HT1080 (cell line): Measurements from ENCODE around the gene GALR3. TPM values are rescaled to one million over a fixed set of nuclear protein-coding genes. Genes with fewer than 3 reads are reported as not detected.

Experiments
- DNase-seq: peaks from one replicate; pipeline ENCODE4 v3.0.0-alpha.2; 2015; ENCODE audit warnings: low read depth
- total RNA-seq: library from RNA; depleted of rRNA; stranded (reverse); fragments of >200 nt; shearing (Covaris generic); gene quantifications from 2 replicates; pipeline ENCODE4 v1.2.3, GENCODE V29; 2014

The GALR3 gene
- total RNA-seq, 1 experiment from 2014 or later: not detected

- DNase-seq: no peak
Observed at GRCh38 chr22:37819105-37819433, 4.1 kb upstream of the GALR3 start.

- DNase-seq: no peak
Observed at GRCh38 chr22:37820350-37820749, 2.8 kb upstream of the GALR3 start.

- DNase-seq: no peak
Observed at GRCh38 chr22:37822079-37822833, 926 bp upstream of the GALR3 start.

- DNase-seq: no peak
Observed at GRCh38 chr22:37824674-37825641, 1.8 kb downstream of the GALR3 start.

DNA sequence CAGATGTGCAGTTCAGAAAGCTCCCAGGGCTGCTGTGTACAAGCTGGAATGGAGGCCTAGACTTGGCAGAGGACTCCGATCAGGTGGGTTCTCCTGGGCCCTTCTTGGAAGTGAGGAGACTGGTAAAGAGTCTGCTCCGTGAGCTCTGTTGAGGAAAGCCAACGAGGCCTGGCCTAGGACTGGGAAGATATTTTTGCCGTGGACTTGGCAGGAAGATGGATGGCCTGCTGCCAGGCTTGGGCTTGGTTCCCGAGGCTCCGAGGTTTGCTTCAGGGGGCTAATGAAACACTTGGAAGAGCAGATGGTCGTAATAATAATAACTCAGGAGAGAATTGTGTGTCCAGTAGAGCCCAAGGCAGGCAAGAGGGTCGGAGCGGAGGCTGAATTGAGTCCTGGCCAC lies 3.9 kb downstream of the GALR3 start:
- DNase-seq: no peak

- no peak for DNase-seq
Observed at GRCh38 chr22:37830093-37830842, 7.1 kb downstream of the GALR3 start.

DNA sequence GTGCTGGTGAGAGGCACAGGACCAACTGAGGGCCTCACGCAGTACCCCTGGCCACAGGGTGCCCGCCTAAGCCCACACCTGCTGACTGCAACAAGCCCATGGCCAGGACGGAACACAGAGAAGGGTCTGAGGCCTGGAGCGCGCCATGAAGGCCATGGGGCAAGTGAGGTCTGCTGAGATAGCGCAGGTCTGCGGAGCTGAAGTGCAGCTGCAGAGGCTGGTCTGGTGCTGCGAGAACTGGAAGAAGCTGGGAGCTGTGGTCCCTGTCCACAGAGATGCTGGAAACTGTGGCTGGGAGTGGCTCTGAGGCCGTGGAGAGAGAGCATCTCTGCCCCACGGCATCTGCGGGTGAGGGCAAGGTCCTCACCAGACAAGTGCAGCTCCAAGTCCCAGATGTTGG lies 8.3 kb downstream of the GALR3 start:
- DNase-seq: no peak

- DNase-seq: no peak
Observed at GRCh38 chr22:37832022-37832857, 9.1 kb downstream of the GALR3 start.

DNA sequence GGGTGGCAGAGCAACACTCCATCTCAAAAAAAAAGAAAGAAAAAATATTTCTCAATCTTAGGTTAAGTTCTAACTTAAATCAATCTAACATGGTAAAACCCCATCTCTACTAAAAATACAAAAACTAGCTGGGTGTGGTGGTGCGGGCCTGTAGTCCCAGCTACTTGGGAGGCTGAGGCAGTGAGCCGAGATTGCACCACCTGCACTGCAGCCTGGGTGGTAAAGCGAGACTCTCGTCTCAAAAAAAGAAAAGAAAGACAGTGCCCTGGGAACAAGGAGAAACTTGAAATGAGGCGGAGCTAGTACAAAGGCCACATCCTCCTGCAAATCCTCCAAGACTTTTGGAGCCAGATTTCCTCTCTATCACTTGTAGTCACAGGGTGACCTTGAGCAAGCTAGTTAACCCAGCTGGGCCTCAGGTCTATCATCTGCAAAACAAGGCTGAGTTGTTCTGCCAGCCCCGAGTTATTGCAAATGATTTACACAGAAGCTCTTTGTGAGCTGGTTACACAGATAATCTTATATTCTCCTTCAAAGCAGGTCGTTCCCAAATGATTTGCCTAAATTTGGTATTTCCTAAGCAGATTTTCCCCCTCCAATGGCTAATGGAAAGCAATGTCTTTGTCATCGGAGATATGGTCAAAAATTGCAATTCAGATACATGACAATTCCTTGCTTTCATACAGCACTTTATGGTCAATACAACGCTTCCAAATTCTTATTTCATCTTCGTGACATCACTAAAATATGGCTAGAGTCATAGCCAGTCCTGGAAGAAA lies 19.0 kb downstream of the GALR3 start:
- no peak for DNase-seq

- no peak for DNase-seq
Observed at GRCh38 chr22:37843741-37844089, 20.5 kb downstream of the GALR3 start.

DNA sequence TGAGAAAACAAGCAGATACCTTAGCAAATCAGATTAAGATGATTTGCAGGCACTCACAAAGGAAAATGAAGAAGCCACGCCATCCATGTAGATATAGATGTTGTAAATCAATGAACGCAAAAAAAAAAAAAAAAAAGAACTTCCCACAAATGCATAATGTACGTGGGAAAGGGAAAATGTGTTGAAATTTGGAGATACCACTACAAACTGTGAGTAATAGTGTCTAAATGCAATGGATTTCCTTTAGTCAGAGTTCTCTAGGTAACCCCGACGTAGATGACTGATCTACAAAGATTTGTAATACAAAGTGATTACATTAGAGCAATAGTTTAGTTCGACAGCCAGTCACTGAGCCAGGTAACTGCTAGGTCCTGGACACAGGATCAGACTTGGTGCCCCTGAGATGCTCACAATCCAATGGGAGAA lies 21.7 kb downstream of the GALR3 start:
- DNase-seq: no peak

- no peak for DNase-seq
Observed at GRCh38 chr22:37846433-37846832, 23.3 kb downstream of the GALR3 start.

GRCh38 chr22:37848587-37849088 lies 25.5 kb downstream of the GALR3 start:
- DNase-seq: no peak

DNA sequence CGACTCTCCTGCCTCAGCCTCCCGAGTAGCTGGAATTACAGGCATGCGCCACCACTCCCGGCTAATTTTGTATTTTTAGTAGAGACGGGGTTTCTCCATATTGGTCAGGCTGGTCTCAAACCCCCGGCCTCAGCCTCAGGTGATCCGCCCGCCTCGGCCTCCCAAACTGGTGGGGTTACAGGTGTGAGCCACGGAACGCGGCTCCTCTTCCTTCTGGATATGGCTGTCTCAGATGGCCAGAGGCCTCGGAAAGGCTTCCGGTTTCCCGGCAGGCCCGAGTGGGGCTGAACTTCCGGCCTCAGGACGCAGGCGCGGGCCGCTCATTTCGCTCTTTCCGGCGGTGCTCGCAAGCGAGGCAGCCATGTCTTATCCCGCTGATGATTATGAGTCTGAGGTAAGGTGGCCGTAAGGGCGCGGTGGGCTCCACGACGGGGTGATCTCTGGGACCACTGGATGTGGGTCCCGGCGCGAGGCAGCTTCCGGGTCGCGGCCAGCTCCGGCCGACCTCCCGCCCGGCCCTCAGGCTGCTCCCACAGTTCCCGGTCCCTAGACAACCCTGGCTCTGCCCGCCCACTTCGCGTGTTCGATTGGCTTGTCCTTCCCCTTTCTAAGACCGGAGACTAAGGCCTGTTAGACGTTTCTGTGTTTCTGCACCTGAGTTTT lies 26.0 kb downstream of the GALR3 start, which contains the start of gene EIF3L:
TSS of gene EIF3L (plus strand) at position 331 of the 663 bp plus-strand sequence. CDS start at position 362, 31 bp downstream.
- peak; percentile 88 for DNase-seq

DNA sequence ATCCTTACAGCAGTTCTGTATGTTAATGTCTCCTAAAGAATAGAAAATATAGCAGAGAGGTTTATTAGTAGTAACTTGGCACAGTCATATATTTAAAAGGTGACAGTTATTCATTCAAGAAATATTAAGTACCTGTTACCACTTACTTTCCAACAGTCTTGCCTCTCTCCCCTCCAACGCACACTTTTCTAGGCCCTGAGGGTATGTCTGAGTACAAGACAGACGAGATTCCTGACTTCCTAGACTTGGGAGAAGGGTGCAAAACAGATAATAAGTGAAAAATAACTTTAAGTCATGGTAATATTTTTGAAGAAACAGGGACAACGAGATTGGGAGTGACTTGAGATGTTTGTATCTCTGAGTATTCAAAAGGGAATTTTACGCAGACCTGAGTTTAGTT lies 27.6 kb downstream of the GALR3 start:
- no peak for DNase-seq

DNA sequence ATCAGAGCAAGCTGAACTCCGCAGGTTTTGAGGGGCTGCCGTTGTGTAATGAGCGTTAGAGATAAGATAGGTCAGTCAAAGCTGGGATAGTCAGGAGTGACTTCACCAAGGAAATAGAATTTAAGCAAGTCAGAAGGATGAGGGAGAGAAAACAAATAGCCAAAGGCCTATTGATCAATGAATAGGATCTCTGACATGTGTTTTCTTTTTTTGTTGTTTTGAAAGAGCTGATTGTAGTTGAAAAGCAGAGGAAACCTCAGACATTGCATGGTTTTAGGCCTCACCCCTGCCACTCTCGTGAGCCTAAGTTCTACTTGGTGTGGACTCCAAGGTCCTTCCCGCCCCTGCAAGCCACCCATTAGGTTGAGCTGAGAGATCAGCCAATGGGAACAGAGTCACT lies 29.2 kb downstream of the GALR3 start:
- DNase-seq: no peak

DNA sequence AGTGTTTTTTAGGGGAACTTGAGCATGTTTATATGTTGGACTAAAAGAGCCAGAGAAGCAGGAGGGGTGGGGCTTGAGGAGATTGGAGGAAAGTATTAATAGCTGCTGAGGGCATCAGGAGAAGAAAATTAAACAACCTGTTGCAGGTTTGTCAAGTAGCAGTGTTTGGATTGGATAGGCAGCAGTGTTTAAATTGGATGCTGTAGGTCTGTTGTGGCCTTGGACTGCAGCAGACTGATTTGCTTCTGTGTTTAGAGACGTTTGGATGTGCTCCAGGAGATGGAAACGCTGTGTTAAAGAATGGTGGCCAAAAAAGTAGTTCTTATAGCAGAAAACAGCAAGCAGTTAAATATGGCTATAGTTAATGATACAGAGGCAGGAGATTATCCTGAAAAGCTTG lies 31.8 kb downstream of the GALR3 start:
- DNase-seq: no peak

- DNase-seq: no peak
Observed at GRCh38 chr22:37855462-37855861, 32.3 kb downstream of the GALR3 start.

GRCh38 chr22:37860796-37861421 lies 37.7 kb downstream of the GALR3 start:
- DNase-seq: no peak
